ENCODE measurements around the gene EGLN3.

EGLN3 gene

GRCh38 chr14:33910435-33910834, 40.4 kb downstream of the EGLN3 start:
- DNase-seq (ENCODE audit: low spot score), result no peak

GRCh38 chr14:33909380-33910084, 41.3 kb downstream of the EGLN3 start:
- DNase-seq (ENCODE audit: low spot score), result no peak

- DNase-seq (ENCODE audit: low spot score), result no peak
Observed at GRCh38 chr14:33908540-33909223, 42.2 kb downstream of the EGLN3 start.

GRCh38 chr14:33906968-33907367, 43.9 kb downstream of the EGLN3 start:
- DNase-seq (ENCODE audit: low spot score), result no peak

- no peak for DNase-seq (ENCODE audit: low spot score)
Observed at GRCh38 chr14:33904609-33905008, 46.3 kb downstream of the EGLN3 start.

GRCh38 chr14:33903369-33903768, 47.5 kb downstream of the EGLN3 start:
- no peak for DNase-seq (ENCODE audit: low spot score)

GRCh38 chr14:33902363-33902762, 48.5 kb downstream of the EGLN3 start:
- DNase-seq (ENCODE audit: low spot score), result no peak

GRCh38 chr14:33901426-33902155, 49.3 kb downstream of the EGLN3 start:
- DNase-seq (ENCODE audit: low spot score), result no peak

- DNase-seq (ENCODE audit: low spot score), result no peak
Observed at GRCh38 chr14:33900706-33901105, 50.2 kb downstream of the EGLN3 start.

GRCh38 chr14:33899723-33900341, 51.0 kb downstream of the EGLN3 start:
- no peak for DNase-seq (ENCODE audit: low spot score)

GRCh38 chr14:33897878-33898535, 52.9 kb downstream of the EGLN3 start:
- DNase-seq (ENCODE audit: low spot score), result no peak

GRCh38 chr14:33897382-33897781, 53.5 kb downstream of the EGLN3 start:
- DNase-seq (ENCODE audit: low spot score), result no peak

GRCh38 chr14:33894339-33894738, 56.5 kb downstream of the EGLN3 start:
- no peak for DNase-seq (ENCODE audit: low spot score)

GRCh38 chr14:33891700-33892099, 59.2 kb downstream of the EGLN3 start:
- no peak for DNase-seq (ENCODE audit: low spot score)

GRCh38 chr14:33884916-33885315, 66.0 kb downstream of the EGLN3 start:
- DNase-seq (ENCODE audit: low spot score), result no peak

GRCh38 chr14:33880330-33880729, 70.5 kb downstream of the EGLN3 start:
- DNase-seq (ENCODE audit: low spot score), result no peak

GRCh38 chr14:33879684-33880286, 71.1 kb downstream of the EGLN3 start:
- no peak for DNase-seq (ENCODE audit: low spot score)

GRCh38 chr14:33876274-33876673, 74.6 kb downstream of the EGLN3 start:
- DNase-seq (ENCODE audit: low spot score), result no peak

Measured in germinal center (tissue), 1 donor.